Muscle of leg (tissue), 11 donors: Measurements from ENCODE around the gene MAPK14. TPM values are rescaled to one million over a fixed set of nuclear protein-coding genes. Genes with fewer than 3 reads are reported as not detected.

Experiments
- DNase-seq: peaks from one replicate; pipeline ENCODE4 v3.0.0; 2013
- H3K27ac ChIP-seq: one replicate; pipeline ENCODE4 v1.5.1; 2013; ENCODE audit warnings: mild to moderate bottlenecking, low read length, control low read depth
- H3K27me3 ChIP-seq: one replicate; pipeline ENCODE4 v1.6.1; 2013; ENCODE audit warnings: low read length; ENCODE audit not compliant: control insufficient read depth, insufficient read depth
- H3K36me3 ChIP-seq: one replicate; pipeline ENCODE4 v1.6.1; 2013; ENCODE audit warnings: low read length; ENCODE audit not compliant: control insufficient read depth, insufficient read depth
- H3K4me1 ChIP-seq: one replicate; pipeline ENCODE4 v1.6.1; 2013; ENCODE audit warnings: low read length; ENCODE audit not compliant: control insufficient read depth, insufficient read depth
- H3K4me3 ChIP-seq: one replicate; pipeline ENCODE4 v1.5.1; 2013; ENCODE audit warnings: low read length, control low read depth
- H3K9me3 ChIP-seq: replicated peaks from 2 replicates; pipeline ENCODE4 v1.6.1; 2013; ENCODE audit warnings: low read depth, low read length; ENCODE audit not compliant: control insufficient read depth
- WGBS: methylation state at CpG from one replicate; pipeline ENCODE4 v1.1.5; 2013; ENCODE audit warnings: missing lambda C conversion rate; ENCODE audit not compliant: insufficient coverage; 5-methylcytosine and 5-hydroxymethylcytosine counted together
- polyA plus RNA-seq, 8 donors: library from polyadenylated mRNA; unstranded; fragments of 120-200 nt; gene quantifications; one replicate each; pipeline versions ENCODE4 v1.2.1 to v1.2.3, GENCODE V29; 2013; ENCODE audit warnings: inconsistent platforms in 1 of 8, low replicate concordance in 1 of 8; ENCODE audit not compliant: insufficient read length in 8 of 8, insufficient read depth in 1 of 8
- total RNA-seq: library from RNA; stranded (reverse); fragments of 120-200 nt; gene quantifications from one replicate; pipeline ENCODE4 v1.2.4, GENCODE V29; 2013

Gene MAPK14
- total and polyA plus RNA-seq, 9 donors, result 27.5 to 36.8 (median 32.9) TPM

DNA sequence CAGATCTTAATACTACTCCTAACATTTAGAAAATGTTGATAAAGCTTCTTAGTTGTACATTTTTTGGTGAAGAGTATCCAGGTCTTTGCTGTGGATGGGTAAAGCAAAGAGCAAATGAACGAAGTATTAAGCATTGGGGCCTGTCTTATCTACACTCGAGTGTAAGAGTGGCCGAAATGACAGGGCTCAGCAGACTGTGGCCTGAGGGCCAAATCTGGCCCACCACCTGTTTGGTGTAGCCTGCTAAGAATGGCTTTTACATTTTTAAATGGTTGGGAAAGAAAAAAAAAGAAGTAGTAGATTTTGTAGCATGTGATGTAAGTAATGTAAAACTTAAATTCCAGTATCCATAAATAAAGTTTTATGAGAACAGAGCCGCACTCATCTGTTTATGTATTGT is 83.3 kb downstream of the MAPK14 start:
- WGBS, result 82% methylated on average over 3 of the region's 4 CpGs
- H3K36me3 ChIP-seq, result peaks cover 20% of the 10 kb centered on the region

GRCh38 chr6:36111526-36111925 is 83.9 kb downstream of the MAPK14 start:
- no peaks in the 10 kb centered on the region for H3K9me3 ChIP-seq
- H3K4me1 ChIP-seq, result peaks cover 34% of the 10 kb centered on the region
- DNase-seq, result peak; percentile 46
- 89% methylated on average over 3 of the region's 7 CpGs for WGBS
- peaks cover 22% of the 10 kb centered on the region for H3K36me3 ChIP-seq
- no peaks in the 10 kb centered on the region for H3K27me3 ChIP-seq
- H3K4me3 ChIP-seq, result no peak overlapping the region
- H3K27ac ChIP-seq, result peak overlapping the region; percentile 25

More for the DNA sequence above, 83.3 kb downstream of the MAPK14 start:
- H3K4me3 ChIP-seq, result no peak overlapping the region
- H3K27me3 ChIP-seq, result no peaks in the 10 kb centered on the region
- H3K4me1 ChIP-seq, result peaks cover 34% of the 10 kb centered on the region
- H3K27ac ChIP-seq, result peak overlapping the region; percentile 60
- no peaks in the 10 kb centered on the region for H3K9me3 ChIP-seq
- no peak for DNase-seq

DNA sequence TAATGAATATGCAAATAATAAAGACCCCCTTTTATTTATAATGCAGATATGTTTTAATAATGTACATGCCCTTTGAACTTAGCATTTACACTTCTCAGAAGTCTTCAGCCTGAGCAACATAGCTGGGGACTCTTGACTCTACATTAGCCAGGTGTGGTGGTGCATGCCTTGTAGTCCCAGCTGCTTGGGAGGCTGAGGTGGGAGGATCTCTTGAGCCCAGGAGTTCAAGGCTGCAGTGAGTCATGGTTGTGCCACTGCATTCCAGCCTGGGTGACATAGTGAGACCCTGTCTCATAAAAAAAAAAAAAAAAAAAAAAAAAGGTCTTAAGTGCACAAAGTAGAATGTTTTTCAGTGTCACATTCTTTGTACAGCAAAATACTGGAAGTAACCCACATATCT is 85.4 kb downstream of the MAPK14 start:
- H3K9me3 ChIP-seq, result no peaks in the 10 kb centered on the region
- no peak overlapping the region for H3K27ac ChIP-seq
- no peak for DNase-seq
- H3K4me3 ChIP-seq, result no peak overlapping the region
- no peaks in the 10 kb centered on the region for H3K27me3 ChIP-seq
- H3K36me3 ChIP-seq, result peaks cover 20% of the 10 kb centered on the region
- H3K4me1 ChIP-seq, result peaks cover 32% of the 10 kb centered on the region

DNA sequence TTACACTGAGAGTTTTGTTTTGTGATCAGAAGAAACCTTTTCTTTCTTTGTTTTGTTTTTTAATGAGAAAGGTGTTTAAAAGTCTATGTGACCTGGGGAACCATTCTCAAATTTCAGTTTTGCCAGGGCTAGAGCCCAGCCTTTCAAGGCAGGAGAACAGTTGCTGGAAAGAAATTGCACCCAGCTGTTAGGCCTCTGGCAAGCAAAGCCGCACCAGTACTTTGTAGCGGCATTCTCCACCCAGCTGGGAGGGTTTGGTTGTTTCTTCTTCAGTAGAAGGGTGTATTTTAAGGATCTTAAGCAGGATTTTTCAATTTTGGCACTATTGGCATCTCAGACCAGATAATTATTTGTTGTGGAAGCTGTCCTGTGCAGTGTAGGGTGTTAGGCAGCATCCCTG is 86.1 kb downstream of the MAPK14 start:
- H3K27ac ChIP-seq, result no peak overlapping the region
- peaks cover 28% of the 10 kb centered on the region for H3K4me1 ChIP-seq
- H3K36me3 ChIP-seq, result peaks cover 14% of the 10 kb centered on the region
- H3K27me3 ChIP-seq, result no peaks in the 10 kb centered on the region
- peak; percentile 53 for DNase-seq
- H3K4me3 ChIP-seq, result no peak overlapping the region
- WGBS, result no CpG with 5 or more reads among the region's 2 CpGs
- no peaks in the 10 kb centered on the region for H3K9me3 ChIP-seq

DNA sequence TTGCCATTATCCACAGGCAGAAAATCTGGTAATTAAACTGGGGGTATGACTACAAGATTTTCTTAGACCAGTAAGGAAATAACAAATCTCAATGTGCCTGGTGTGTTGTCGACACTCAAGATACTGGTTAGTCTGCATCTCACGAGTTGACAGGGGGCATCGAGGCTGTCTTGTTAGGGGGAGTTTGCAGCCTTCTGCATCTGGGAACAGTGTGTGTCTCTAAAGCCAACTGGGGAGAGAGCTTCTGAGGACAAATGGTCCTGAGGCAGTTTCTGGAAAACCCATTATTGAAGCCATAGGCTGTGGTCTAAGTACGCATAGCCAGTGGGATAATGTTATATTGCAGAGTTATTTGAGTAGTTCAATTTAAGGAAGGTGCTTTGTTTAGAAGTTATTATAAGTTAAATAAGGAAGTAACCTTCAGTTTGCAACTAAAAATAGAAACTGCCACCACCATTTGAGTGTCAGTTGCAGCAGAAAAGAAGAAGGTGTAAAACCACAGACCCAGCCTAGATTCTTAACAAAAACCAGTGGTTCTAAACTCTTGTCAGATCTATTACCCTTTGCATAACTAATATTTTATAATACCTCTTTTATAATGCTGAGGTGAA is 87.3 kb downstream of the MAPK14 start:
- Histone ChIP-seq H3K4me3 (no peak overlapping the region), H3K27me3 (no peaks in the 10 kb centered on the region), H3K9me3 (no peaks in the 10 kb centered on the region), H3K36me3 (peaks cover 12% of the 10 kb centered on the region), H3K27ac (no peak overlapping the region), H3K4me1 (peaks cover 22% of the 10 kb centered on the region)
- 31% methylated on average over 4 of the region's 4 CpGs for WGBS
- DNase-seq, result no peak

GRCh38 chr6:36115412-36115811 is 87.8 kb downstream of the MAPK14 start:
- 96% methylated on average over 7 of the region's 10 CpGs for WGBS
- Histone ChIP-seq H3K4me3 (no peak overlapping the region), H3K27me3 (no peaks in the 10 kb centered on the region), H3K27ac (no peak overlapping the region), H3K9me3 (no peaks in the 10 kb centered on the region), H3K4me1 (peaks cover 18% of the 10 kb centered on the region), H3K36me3 (peaks cover 10% of the 10 kb centered on the region)
- DNase-seq, result no peak

DNA sequence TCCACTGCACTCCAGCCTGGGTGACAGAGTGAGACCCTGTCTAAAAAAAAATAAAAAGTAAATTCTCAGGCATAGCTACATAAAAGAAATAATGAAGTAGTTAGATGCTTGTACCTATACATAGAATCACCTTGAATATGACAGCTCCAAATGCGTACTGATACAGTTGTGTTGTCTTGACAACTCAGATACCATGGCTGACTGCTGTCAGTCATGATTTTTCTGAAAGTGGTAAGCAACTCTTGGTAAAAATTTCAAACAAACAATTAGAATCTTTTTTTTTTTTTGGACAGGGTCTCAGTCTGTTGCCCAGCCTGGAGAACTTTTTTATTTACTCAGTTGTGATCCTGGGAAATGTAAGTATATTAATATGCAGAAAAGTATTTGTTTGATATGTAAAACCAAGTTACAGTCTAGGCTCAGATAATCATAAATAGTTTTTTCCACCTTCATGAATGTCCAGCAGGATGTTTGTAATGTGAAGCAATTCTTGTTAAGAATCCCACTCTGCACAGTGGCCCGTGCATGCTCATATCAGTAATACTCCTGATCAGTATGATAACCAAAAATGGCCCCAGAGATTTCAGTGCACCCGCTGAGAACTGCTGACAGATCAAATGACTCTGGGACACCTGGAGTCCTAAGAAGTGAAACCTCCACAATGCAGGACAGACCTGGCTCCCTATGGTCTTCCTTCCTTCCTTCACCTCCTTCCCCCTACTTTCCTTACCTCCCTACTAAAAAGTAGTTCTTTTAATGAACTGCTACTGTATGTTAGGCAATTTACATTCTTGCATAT is 88.7 kb downstream of the MAPK14 start:
- Histone ChIP-seq H3K9me3 (no peaks in the 10 kb centered on the region), H3K4me1 (peaks cover 26% of the 10 kb centered on the region), H3K27me3 (no peaks in the 10 kb centered on the region), H3K4me3 (no peak overlapping the region), H3K36me3 (peaks cover 10% of the 10 kb centered on the region), H3K27ac (no peak overlapping the region)
- no peak for DNase-seq
- 80% methylated on average over 1 of the region's 3 CpGs for WGBS

DNA sequence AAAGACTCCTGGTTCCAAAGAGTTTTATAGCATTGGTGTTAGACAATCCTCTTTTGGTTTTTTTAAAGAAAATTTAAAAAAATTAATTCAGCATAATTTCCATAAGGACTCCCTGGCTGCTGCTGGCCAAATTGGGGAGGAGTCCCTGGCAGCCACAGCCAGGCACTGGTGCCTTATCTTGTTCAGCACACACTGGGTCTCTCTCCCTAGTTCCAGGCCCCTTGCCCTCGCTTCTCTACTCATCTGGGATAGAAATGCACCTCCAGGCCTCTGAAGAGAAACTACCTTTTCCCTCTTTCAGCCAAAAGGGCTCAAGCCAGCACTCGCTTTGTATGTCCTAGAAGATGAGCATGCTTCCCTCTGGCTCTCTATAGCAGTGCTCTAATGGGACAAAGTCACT is 89.3 kb downstream of the MAPK14 start:
- Histone ChIP-seq H3K27ac (no peak overlapping the region), H3K36me3 (peaks cover 7% of the 10 kb centered on the region), H3K27me3 (no peaks in the 10 kb centered on the region), H3K4me1 (peaks cover 24% of the 10 kb centered on the region), H3K9me3 (no peaks in the 10 kb centered on the region), H3K4me3 (no peak overlapping the region)
- DNase-seq, result no peak
- WGBS, result 95% methylated on average over 2 of the region's 2 CpGs

DNA sequence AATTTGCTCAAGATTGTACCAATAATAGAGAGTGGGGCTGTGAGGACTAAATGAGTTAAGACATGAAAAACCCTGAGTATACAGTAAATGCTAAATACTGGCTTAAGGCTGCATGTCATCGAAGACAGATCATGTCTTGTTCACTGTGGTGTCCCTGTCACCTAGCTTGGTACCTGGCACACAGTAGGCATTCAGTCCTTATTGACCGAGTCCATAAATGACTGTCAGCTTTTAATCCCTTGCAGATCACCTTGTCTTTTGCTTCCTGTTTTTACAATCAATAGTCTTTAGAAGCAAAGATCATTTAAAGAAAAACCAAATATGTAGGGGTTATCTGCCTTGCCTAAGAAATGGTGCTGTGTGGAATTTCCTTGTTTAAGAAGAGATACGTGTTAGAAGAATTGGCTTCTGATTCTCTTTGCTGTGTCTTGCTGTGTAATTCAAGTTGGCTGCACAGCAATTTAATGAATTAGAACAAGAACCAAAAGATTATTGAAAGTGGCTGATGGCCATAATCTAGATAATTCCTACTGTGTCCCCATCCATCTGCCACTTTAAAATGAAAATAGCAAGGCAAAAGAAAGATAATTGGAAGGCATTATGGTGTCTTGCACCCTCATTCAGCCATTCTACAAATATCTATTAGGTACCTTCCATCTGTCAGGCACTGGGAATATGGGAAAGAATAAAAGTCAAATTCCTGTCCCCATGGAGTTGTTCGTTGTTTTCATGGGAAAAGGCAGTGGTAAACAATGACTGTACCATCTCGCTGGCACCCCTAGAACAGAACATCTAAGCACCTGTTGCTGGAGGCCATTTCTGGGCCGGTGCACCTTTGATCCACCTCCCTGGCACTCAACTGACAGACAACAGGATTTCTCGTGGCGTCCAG is 90.3 kb downstream of the MAPK14 start:
- no peak overlapping the region for H3K27ac ChIP-seq
- peaks cover 22% of the 10 kb centered on the region for H3K4me1 ChIP-seq
- 76% methylated on average over 3 of the region's 8 CpGs for WGBS
- no peak overlapping the region for H3K4me3 ChIP-seq
- H3K27me3 ChIP-seq, result no peaks in the 10 kb centered on the region
- no peaks in the 10 kb centered on the region for H3K9me3 ChIP-seq
- peaks cover 7% of the 10 kb centered on the region for H3K36me3 ChIP-seq
- DNase-seq, result no peak

DNA sequence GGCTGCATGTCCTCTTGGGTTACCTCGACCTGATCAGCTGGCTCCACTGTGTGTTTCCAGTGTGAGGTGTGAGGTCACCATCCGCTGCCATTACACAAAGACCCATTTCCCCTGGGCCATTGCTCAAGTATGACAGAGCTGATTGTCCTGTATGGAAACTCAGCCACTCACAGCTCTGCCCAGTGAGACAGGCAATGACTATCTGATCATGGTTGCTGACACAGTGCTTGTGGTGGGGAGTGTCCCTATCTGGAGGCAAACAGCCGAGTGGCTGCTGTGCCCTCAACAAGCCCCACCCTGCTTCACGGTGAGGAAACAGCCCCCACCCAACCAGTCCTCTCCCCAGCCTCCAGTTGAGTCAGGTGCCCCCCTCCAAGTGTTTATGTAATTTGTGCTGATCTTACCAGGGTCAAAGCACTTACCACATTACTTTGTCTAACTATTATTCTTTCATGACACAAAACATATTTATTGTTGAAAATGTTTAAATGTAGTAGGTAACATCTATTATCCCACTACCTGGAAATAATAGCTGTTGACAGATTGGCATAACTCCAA is 91.0 kb downstream of the MAPK14 start:
- Histone ChIP-seq H3K4me1 (peaks cover 19% of the 10 kb centered on the region), H3K36me3 (peaks cover 7% of the 10 kb centered on the region), H3K27me3 (no peaks in the 10 kb centered on the region), H3K9me3 (no peaks in the 10 kb centered on the region), H3K4me3 (no peak overlapping the region), H3K27ac (no peak overlapping the region)
- no peak for DNase-seq
- 60% methylated on average over 2 of the region's 4 CpGs for WGBS
